Activated CD4-positive, alpha-beta memory T cell treated with anti-CD3 and anti-CD28 coated beads for 36 hours (primary cell): ENCODE data around the gene PRUNE1. TPM values are rescaled to one million over a fixed set of nuclear protein-coding genes. Genes with fewer than 3 reads are reported as not detected.

Source experiments
- CTCF ChIA-PET: fragments of 350-600 bp; sonication (Branson Sonifier 250); formaldehyde crosslinking; loops from one replicate; lab custom pipeline; 2021; ENCODE audit warnings: antibody characterized with exemption, inconsistent platforms; lab: Charles Lee
- POLR2A ChIA-PET: fragments of 350-600 bp; sonication (Branson Sonifier 250); formaldehyde crosslinking; loops from one replicate; lab custom pipeline; 2021; ENCODE audit warnings: antibody characterized with exemption; lab: Charles Lee
- DNase-seq: peaks from one replicate; pipeline ENCODE4 v3.0.0-alpha.2; 2020
- H3K27ac Mint-ChIP-seq: one replicate; pipeline ENCODE4 v1.8.0; 2021; ENCODE audit warnings: mixed read lengths
- H3K27me3 Mint-ChIP-seq: one replicate; pipeline ENCODE4 v1.8.0; 2021; ENCODE audit warnings: mixed read lengths
- H3K36me3 Mint-ChIP-seq: one replicate; pipeline ENCODE4 v1.8.0; 2021; ENCODE audit warnings: mixed read lengths
- H3K4me1 Mint-ChIP-seq: one replicate; pipeline ENCODE4 v1.8.0; 2021; ENCODE audit warnings: low read depth, mixed read lengths
- H3K4me3 Mint-ChIP-seq: one replicate; pipeline ENCODE4 v1.8.0; 2021; ENCODE audit warnings: mild to moderate bottlenecking, mixed read lengths
- H3K9me3 Mint-ChIP-seq: one replicate; pipeline ENCODE4 v1.8.0; 2021; ENCODE audit warnings: mixed read lengths
- intact Hi-C: fragments of 100-400 bp; cut with micrococcal nuclease; formaldehyde crosslinking; loops from one replicate; pipeline ENCODE4 v1.15.1; 2023
- total RNA-seq, 2 experiments: library from RNA; stranded (reverse); gene quantifications; one replicate each; pipeline ENCODE4 v1.2.3, GENCODE V29; 2021

PRUNE1 gene
- total RNA-seq, 2 experiments from 2014 or later = 12.5 to 17.5 TPM

DNA sequence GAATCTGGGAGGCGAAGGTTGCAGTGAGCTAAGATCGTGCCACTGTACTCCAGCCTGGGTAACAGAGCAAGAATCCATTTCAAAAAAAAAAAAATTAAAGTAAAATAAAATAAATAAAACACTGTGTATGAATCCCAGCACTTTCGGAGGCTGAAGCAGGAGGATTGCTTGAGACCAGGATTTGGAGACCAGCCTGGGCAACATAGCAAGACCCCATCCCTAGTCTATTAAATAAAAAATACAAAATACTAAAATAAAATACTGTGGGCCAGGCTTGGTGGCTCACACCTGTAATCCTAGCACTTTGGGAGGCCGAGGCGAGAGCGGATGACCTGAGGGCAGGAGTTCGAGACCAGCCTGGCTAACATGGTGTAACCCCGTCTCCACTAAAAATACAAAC is 23.9 kb downstream of the PRUNE1 start:
- no peaks in the 10 kb centered on the region for H3K27me3 Mint-ChIP-seq
- no peak overlapping the region for H3K4me3 Mint-ChIP-seq
- peaks cover 23% of the 10 kb centered on the region for H3K36me3 Mint-ChIP-seq
- intact Hi-C loops = no loop called here
- no peak for DNase-seq
- no peaks in the 10 kb centered on the region for H3K9me3 Mint-ChIP-seq
- H3K4me1 Mint-ChIP-seq = no peaks in the 10 kb centered on the region
- no peak overlapping the region for H3K27ac Mint-ChIP-seq
- CTCF ChIA-PET = interaction anchor here (1.0 to 1.2 kb wide), 2 partner anchors 10 to 125 kb away, joined by 3 to 4 read pairs; partner anchors contain the start of gene TNFAIP8L2
- POLR2A ChIA-PET = no interaction called here

DNA sequence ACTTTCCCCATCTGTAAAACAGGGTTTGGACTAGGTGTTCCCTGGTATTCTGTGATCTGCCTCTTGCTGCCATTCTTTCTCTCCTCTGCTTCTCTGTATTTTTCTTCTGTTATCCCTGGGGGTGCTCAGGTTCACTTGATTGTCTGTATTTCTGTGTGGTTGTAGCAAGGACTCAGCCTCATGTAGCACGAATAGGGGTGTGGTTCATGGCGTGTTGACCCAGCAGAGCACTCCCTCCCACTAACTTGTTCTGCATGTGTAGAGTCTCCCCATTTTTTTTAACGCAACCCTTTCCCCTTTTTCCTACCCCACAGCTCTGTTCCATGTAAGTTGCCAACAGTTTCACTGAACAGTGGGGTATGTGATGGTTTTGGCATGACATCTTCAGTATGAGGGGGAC is 26.9 kb downstream of the PRUNE1 start:
- Mint-ChIP-seq H3K9me3 (no peaks in the 10 kb centered on the region), H3K36me3 (peaks cover 14% of the 10 kb centered on the region), H3K4me3 (no peak overlapping the region), H3K4me1 (no peaks in the 10 kb centered on the region), H3K27me3 (no peaks in the 10 kb centered on the region), H3K27ac (no peak overlapping the region)
- ChIA-PET CTCF (interaction anchor here (1.2 kb wide), 1 partner anchor 11 kb away, joined by 6 read pairs; no protein-coding TSS in a partner anchor), POLR2A (interaction anchor here (1.1 kb wide), 1 partner anchor 8 kb away, joined by 3 read pairs; no protein-coding TSS in a partner anchor)
- intact Hi-C loops = no loop called here
- DNase-seq = no peak

DNA sequence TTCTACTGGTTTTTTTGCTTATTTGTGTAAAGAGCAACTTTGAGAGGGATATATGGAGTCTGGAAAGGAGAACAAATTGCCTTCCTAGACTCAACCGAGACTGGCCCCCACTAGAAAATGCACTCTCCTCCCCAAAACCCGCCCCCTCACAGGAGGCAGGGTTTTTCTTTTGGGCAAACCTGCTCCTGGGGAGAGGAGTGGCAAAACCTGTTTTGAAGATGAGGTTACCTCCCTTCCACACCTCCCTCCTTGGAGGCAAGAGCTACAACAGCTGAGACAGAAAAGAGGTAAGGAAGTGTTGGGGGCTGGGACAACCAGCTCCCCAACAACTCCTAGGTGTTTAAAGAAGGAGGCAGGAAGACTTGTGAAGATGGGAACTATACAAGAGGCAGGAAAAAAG is 28.1 kb downstream of the PRUNE1 start, which contains the start of gene BNIPL:
Gene BNIPL, plus strand, starts transcription at position 231 of the 400 bp plus-strand sequence. Its CDS starts 140 bp downstream, at position 371.
- H3K27me3 Mint-ChIP-seq = no peaks in the 10 kb centered on the region
- intact Hi-C loops = no loop called here
- ChIA-PET CTCF (interaction anchor here (1.3 to 1.6 kb wide), 3 partner anchors 9 to 12 kb away, joined by 3 to 6 read pairs (median 4); no protein-coding TSS in a partner anchor), POLR2A (interaction anchor here (1.5 kb wide), 1 partner anchor 10 kb away, joined by 4 read pairs; no protein-coding TSS in a partner anchor)
- H3K4me1 Mint-ChIP-seq = no peaks in the 10 kb centered on the region
- H3K9me3 Mint-ChIP-seq = no peaks in the 10 kb centered on the region
- peaks cover 14% of the 10 kb centered on the region for H3K36me3 Mint-ChIP-seq
- no peak within 1 kb of the TSS for H3K27ac Mint-ChIP-seq
- no peak within 1 kb of the TSS for H3K4me3 Mint-ChIP-seq
- no peak for DNase-seq

DNA sequence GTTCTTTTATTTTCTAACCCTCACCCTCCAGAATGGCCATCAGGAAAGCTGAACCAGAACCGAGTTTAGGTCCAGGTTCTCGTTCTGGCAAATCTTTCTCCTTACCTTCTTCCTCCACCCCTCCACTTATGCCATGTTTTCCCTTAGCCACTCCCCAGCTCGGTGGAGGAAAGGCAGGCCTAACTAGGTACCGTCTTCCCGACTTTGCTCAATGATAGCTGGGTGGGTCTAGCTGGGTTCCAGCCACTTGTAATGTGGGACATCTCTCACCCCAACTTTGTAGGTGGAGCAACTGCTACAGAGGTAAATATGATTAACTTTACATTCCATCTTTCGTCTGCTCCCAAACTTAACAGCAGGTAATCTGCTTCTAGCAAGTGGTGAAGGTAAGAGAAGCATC is 28.8 kb downstream of the PRUNE1 start:
- Mint-ChIP-seq H3K27ac (no peak overlapping the region), H3K36me3 (peaks cover 12% of the 10 kb centered on the region), H3K4me1 (no peaks in the 10 kb centered on the region), H3K9me3 (no peaks in the 10 kb centered on the region), H3K27me3 (no peaks in the 10 kb centered on the region), H3K4me3 (no peak overlapping the region)
- DNase-seq = no peak
- ChIA-PET CTCF (interaction anchor here (1.3 to 1.6 kb wide), 3 partner anchors 9 to 13 kb away, joined by 3 to 6 read pairs (median 4); no protein-coding TSS in a partner anchor), POLR2A (interaction anchor here (1.5 kb wide), 1 partner anchor 10 kb away, joined by 4 read pairs; no protein-coding TSS in a partner anchor)
- intact Hi-C loops = no loop called here

DNA sequence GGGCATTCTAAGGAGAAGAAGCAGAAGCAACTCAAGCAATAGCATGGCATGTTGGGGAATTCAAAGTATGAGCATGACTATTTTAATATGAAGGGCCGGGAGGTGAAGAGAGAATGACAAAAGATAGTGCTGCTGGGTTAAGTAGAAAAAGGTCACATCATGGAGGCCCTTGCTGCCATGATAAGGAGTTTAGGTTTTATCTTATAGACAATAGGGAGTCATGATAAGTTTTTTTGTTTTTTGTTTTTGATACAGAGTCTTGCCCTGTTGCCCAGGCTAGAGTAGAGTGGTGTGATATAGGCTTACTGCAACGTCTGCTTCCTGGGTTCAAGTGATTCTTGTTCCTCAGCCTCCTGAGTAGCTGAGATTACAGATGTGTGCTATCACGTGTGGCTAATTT is 31.3 kb downstream of the PRUNE1 start:
- peaks cover 10% of the 10 kb centered on the region for H3K4me1 Mint-ChIP-seq
- H3K4me3 Mint-ChIP-seq = no peak overlapping the region
- CTCF ChIA-PET = no interaction called here
- POLR2A ChIA-PET = no interaction called here
- H3K27ac Mint-ChIP-seq = no peak overlapping the region
- peaks cover 4% of the 10 kb centered on the region for H3K36me3 Mint-ChIP-seq
- intact Hi-C loops = no loop called here
- no peak for DNase-seq
- no peaks in the 10 kb centered on the region for H3K9me3 Mint-ChIP-seq
- no peaks in the 10 kb centered on the region for H3K27me3 Mint-ChIP-seq

DNA sequence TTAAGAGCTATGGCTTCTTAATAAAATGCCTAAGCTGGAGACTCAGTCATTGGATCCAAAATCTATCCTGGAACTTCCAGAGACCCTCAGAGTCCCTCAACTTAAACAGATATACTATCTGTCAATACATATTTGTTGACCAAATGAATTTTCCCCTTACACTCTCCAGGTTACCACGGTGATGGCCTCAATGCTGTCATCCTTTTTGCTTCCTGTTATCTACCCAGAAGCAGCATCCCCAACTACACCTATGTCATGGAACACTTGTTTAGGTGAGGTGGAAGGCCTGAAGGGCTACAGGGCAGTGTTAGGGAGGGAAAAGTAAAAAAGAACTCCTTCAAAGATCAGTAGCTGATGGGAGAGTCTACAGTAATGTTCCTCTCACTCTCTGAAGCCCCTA is 34.9 kb downstream of the PRUNE1 start:
- Mint-ChIP-seq H3K36me3 (no peaks in the 10 kb centered on the region), H3K27me3 (no peaks in the 10 kb centered on the region), H3K4me3 (no peak overlapping the region), H3K9me3 (no peaks in the 10 kb centered on the region), H3K27ac (no peak overlapping the region), H3K4me1 (peaks cover 29% of the 10 kb centered on the region)
- ChIA-PET CTCF (interaction anchor here (0.6 to 4.2 kb wide), 4 partner anchors 16 to 529 kb away, joined by 3 to 14 read pairs (median 4); partner anchors contain the start of gene CDC42SE1), POLR2A (interaction anchor here (1.1 to 1.4 kb wide), 2 partner anchors 9 to 17 kb away, joined by 3 read pairs; partner anchors contain the start of gene MLLT11)
- intact Hi-C loops = no loop called here
- peak; percentile 31 for DNase-seq

DNA sequence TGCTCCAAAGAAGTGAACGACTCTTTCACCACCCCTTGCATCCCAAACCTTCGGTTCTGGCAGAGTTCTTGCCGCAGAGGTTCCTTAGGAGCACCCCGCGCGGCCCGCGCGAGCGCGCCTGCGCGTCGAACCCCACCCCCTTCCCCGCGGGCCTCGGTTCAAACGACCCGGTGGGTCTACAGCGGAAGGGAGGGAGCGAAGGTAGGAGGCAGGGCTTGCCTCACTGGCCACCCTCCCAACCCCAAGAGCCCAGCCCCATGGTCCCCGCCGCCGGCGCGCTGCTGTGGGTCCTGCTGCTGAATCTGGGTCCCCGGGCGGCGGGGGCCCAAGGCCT is 39.3 kb downstream of the PRUNE1 start, which contains the start of gene C1orf56:
Gene C1orf56, plus strand, starts transcription at position 161 of the 334 bp plus-strand sequence. Its CDS starts 97 bp downstream, at position 258.
- Mint-ChIP-seq H3K36me3 (peaks cover 20% of the 10 kb centered on the region), H3K9me3 (no peaks in the 10 kb centered on the region), H3K27me3 (no peaks in the 10 kb centered on the region), H3K4me1 (peaks cover 51% of the 10 kb centered on the region), H3K27ac (peak within 1 kb of the TSS; percentile 82), H3K4me3 (peak within 1 kb of the TSS; percentile 88)
- intact Hi-C loops = no loop called here
- peak; percentile 70 for DNase-seq
- CTCF ChIA-PET = interaction anchor here (0.9 to 3.9 kb wide), 15 partner anchors 10 to 428 kb away, joined by 3 to 32 read pairs (median 4); partner anchors contain the start of genes CDC42SE1, GABPB2, MINDY1 and TNFAIP8L2
- POLR2A ChIA-PET = interaction anchor here (1.0 to 2.1 kb wide), 4 partner anchors 10 to 110 kb away, joined by 3 to 28 read pairs (median 5); partner anchors contain the start of genes CDC42SE1, GABPB2 and PRUNE1

DNA sequence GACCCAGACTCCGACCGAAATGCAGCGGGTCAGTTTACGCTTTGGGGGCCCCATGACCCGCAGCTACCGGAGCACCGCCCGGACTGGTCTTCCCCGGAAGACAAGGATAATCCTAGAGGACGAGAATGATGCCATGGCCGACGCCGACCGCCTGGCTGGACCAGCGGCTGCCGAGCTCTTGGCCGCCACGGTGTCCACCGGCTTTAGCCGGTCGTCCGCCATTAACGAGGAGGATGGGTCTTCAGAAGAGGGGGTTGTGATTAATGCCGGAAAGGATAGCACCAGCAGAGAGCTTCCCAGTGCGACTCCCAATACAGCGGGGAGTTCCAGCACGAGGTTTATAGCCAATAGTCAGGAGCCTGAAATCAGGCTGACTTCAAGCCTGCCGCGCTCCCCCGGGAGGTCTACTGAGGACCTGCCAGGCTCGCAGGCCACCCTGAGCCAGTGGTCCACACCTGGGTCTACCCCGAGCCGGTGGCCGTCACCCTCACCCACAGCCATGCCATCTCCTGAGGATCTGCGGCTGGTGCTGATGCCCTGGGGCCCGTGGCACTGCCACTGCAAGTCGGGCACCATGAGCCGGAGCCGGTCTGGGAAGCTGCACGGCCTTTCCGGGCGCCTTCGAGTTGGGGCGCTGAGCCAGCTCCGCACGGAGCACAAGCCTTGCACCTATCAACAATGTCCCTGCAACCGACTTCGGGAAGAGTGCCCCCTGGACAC is 39.8 kb downstream of the PRUNE1 start:
- DNase-seq = peak; percentile 74
- POLR2A ChIA-PET = interaction anchor here (0.7 to 2.1 kb wide), 5 partner anchors 10 to 110 kb away, joined by 3 to 28 read pairs (median 4); partner anchors contain the start of genes CDC42SE1, GABPB2, MINDY1 and PRUNE1
- Mint-ChIP-seq H3K36me3 (peaks cover 23% of the 10 kb centered on the region), H3K27ac (peak overlapping the region; percentile 82), H3K4me1 (peaks cover 46% of the 10 kb centered on the region), H3K4me3 (peak overlapping the region; percentile 88), H3K9me3 (no peaks in the 10 kb centered on the region), H3K27me3 (no peaks in the 10 kb centered on the region)
- CTCF ChIA-PET = interaction anchor here (0.9 to 3.9 kb wide), 18 partner anchors 9 to 428 kb away, joined by 3 to 32 read pairs (median 4); partner anchors contain the start of genes CDC42SE1, GABPB2, MINDY1 and TNFAIP8L2
- intact Hi-C loops = loop anchor here (1.0 to 2.0 kb wide), 2 partner anchors 9 to 39 kb away; partner anchors contain the start of gene PRUNE1

DNA sequence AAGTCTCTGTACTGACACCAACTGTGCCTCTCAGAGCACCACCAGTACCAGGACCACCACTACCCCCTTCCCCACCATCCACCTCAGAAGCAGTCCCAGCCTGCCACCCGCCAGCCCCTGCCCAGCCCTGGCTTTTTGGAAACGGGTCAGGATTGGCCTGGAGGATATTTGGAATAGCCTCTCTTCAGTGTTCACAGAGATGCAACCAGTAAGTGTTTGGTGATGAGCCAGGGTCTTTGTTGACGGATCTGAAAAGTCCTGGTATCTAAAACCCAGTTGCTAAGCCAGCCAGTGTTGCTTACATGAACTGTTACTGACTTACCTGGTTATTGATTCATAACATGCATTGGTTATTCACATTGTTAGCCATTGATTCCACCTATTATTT is 40.4 kb downstream of the PRUNE1 start:
- no peak for DNase-seq
- intact Hi-C loops = loop anchor here (1.0 to 2.0 kb wide), 2 partner anchors 9 to 40 kb away; partner anchors contain the start of gene PRUNE1
- Mint-ChIP-seq H3K9me3 (no peaks in the 10 kb centered on the region), H3K27me3 (no peaks in the 10 kb centered on the region), H3K4me3 (peak overlapping the region; percentile 88), H3K27ac (peak overlapping the region; percentile 64), H3K4me1 (peaks cover 44% of the 10 kb centered on the region), H3K36me3 (peaks cover 25% of the 10 kb centered on the region)
- POLR2A ChIA-PET = interaction anchor here (0.7 to 2.1 kb wide), 5 partner anchors 9 to 109 kb away, joined by 3 to 28 read pairs (median 4); partner anchors contain the start of genes CDC42SE1, GABPB2, MINDY1 and PRUNE1
- CTCF ChIA-PET = interaction anchor here (0.9 to 3.9 kb wide), 14 partner anchors 9 to 202 kb away, joined by 3 to 32 read pairs (median 4); partner anchors contain the start of genes CDC42SE1, GABPB2, MINDY1 and TNFAIP8L2

DNA sequence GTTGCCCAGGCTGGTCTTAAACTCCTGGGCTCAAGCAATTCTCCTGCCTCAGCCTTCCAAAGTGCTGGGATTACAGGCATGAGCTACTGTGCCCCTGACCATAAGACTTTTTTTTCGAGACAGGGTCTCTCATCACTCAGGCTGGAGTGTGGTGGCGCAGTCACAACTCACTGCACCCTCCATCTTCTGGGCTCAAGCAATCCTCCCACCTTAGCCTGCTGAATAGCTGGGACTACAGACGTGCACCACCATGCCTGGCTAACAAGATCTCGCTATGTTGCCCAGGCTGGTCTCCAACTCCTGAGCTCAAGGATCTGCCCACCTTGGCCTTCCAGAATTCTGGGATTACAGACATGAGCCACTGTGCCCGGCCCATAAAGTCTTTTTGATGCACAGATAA is 41.2 kb downstream of the PRUNE1 start:
- Mint-ChIP-seq H3K36me3 (peaks cover 31% of the 10 kb centered on the region), H3K4me1 (peaks cover 48% of the 10 kb centered on the region), H3K27me3 (no peaks in the 10 kb centered on the region), H3K27ac (no peak overlapping the region), H3K9me3 (no peaks in the 10 kb centered on the region), H3K4me3 (peak overlapping the region; percentile 32)
- POLR2A ChIA-PET = interaction anchor here (0.8 kb wide), 1 partner anchor 8 kb away, joined by 4 read pairs; no protein-coding TSS in a partner anchor
- CTCF ChIA-PET = interaction anchor here (0.6 to 3.9 kb wide), 6 partner anchors 8 to 92 kb away, joined by 4 to 32 read pairs (median 8); partner anchors contain the start of genes CDC42SE1, MINDY1 and MLLT11
- DNase-seq = no peak
- intact Hi-C loops = loop anchor here (2.0 kb wide), 1 partner anchor 41 kb away; the partner anchor contains the start of gene PRUNE1

DNA sequence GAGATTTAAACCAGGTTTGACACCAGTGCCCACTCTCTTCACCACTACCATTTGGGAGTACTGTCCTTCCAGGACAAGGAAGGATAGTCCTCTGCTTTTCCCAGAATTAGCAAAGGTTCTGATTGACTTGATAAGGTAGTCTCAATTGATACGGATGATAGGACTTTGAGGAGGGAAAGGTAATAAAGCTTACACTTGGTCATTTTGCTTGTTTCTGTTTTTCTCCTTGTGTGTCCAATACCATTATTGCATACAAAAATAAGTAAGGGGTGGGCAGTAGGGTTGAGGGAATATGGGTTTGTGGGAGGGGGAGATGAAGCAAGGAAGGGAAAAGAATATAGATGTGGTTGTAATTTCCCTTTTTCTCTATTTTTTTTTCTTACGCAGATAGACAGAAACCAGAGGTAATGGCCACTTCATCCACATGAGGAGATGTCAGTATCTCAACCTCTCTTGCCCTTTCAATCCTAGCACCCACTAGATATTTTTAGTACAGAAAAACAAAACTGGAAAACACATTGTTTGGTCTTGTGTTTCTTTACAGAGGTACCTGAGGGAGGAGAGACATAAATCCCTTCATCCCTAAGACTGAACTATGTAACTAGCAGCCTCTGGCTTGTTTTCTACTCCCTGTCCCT is 41.9 kb downstream of the PRUNE1 start:
- H3K36me3 Mint-ChIP-seq = peaks cover 38% of the 10 kb centered on the region
- CTCF ChIA-PET = interaction anchor here (0.5 to 2.9 kb wide), 4 partner anchors 10 to 49 kb away, joined by 3 to 14 read pairs (median 6); partner anchors contain the start of genes CDC42SE1 and MLLT11
- H3K4me1 Mint-ChIP-seq = peaks cover 53% of the 10 kb centered on the region
- POLR2A ChIA-PET = interaction anchor here (0.8 kb wide), 1 partner anchor 8 kb away, joined by 4 read pairs; no protein-coding TSS in a partner anchor
- H3K9me3 Mint-ChIP-seq = no peaks in the 10 kb centered on the region
- no peaks in the 10 kb centered on the region for H3K27me3 Mint-ChIP-seq
- H3K4me3 Mint-ChIP-seq = no peak overlapping the region
- no peak for DNase-seq
- intact Hi-C loops = loop anchor here (10.0 kb wide), 1 partner anchor 685 kb away; the partner anchor contains the start of gene RPRD2
- no peak overlapping the region for H3K27ac Mint-ChIP-seq
